HT1080 (cell line): Measurements from ENCODE around the gene TTR. TPM values are rescaled to one million over a fixed set of nuclear protein-coding genes. Genes with fewer than 3 reads are reported as not detected.

Experiments used
- DNase-seq: peaks from one replicate; pipeline ENCODE4 v3.0.0-alpha.2; 2015; ENCODE audit warnings: low read depth
- total RNA-seq: library from RNA; depleted of rRNA; stranded (reverse); fragments of >200 nt; shearing (Covaris generic); gene quantifications from 2 replicates; pipeline ENCODE4 v1.2.3, GENCODE V29; 2014

TTR gene
- total RNA-seq, 1 experiment from 2014 or later: not detected

DNA sequence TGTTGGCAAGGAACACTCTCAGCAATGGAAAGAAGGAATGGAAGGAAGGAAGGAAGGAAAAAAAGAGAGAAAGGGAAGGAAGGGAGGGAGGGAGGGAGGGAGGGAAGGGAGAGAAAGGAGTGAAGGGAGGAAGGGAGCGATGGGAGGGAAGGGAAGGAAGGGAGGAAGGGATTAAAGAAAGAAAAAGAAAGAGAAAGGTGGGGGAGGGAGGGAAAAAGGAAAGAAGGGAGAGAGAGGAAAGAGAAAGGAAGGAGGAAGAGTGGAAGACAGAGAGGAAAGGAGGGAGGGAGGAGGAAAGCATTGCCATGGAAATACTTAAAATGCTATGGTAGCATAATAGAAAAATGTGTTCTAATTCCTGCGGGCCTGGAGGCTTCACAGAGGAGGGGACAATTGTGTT is 22.4 kb downstream of the TTR start:
- DNase-seq: no peak

DNA sequence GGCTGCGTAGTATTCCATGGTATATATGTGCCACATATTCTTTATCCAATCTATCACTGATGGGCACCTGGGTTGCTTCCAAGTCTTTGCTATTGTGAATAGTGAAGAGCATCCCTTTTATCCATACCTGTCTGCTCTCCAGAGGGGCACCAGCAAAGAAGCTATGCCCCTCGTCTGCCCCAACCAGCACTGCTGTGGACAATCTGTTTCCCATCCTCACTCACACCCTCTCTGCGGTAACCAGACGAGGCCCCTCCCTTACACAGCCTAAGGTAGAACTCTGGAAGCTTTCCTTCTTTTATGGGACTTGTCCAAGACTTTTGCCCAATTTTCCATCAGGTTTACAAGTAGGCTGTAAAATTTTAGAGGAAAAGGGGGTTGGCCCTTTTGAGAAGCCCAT is 24.9 kb downstream of the TTR start:
- DNase-seq: no peak

DNA sequence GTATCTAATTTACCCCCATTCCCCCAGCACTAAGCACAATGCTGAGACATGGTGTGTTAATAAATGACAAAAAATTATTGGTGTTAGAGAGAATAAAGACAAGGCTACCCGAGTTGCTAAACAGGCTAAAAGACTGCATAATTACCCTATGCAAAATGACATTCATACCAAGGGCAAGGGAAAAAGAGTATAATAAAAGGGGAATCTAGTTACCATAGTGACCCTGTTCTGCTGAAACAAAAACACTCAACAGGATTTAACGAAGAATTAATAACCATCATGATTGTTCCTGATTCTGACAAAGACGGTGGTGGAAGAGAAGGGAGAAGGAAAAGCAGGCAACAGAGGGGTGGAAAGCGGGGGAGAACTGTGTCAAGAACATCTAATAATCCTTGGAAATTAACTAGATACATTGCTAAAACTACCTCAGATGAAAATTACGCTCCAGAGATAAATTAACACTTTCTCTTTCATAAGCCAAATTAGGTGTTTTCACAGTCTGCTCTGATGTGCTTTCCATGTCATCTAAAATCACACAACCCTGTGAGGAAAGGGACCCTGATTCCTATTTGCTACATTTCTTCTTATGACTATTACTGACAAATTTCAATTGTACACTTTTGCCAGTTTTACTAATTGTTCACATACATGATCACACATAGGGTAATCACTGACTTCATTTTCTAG is 25.5 kb downstream of the TTR start:
- DNase-seq: no peak

DNA sequence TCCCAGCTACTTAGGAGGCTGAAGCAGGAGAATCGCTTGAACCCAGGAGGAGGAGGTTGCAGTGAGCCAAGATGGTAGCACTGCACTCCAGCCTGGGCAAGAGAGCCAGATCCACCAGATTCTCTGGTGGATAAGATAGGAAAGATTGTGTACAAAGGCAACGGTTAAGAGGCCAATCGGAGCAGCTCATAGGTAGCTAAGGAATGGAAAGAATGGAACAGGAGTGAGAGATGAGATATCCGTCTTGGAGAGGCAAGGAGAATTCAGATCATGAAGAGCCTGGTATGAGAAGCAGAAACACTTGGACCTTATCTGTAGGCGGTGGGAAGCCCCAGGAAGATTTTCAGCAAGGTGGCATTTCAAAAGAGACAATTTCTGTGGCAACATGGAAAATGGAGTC is 27.1 kb downstream of the TTR start:
- DNase-seq: no peak

DNA sequence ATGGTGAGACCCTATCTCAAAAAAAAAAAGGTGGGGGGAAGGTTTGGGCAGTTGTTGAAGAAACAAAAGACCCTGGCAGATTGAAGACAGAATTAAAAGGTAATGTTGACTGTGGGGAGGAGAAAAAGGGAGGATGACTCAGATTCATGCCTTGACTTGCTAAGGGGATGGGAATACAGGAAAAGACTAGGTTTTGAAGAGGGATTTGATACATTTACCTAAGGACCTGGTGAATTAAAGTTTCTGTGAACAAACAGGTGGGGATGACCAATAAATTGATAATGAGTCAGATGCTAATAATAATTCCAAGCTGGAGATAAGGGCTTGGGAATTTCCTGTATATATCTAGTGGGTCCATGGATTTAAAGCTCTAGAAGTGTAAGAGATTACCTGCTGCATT is 27.6 kb downstream of the TTR start:
- peak; percentile 15 for DNase-seq

DNA sequence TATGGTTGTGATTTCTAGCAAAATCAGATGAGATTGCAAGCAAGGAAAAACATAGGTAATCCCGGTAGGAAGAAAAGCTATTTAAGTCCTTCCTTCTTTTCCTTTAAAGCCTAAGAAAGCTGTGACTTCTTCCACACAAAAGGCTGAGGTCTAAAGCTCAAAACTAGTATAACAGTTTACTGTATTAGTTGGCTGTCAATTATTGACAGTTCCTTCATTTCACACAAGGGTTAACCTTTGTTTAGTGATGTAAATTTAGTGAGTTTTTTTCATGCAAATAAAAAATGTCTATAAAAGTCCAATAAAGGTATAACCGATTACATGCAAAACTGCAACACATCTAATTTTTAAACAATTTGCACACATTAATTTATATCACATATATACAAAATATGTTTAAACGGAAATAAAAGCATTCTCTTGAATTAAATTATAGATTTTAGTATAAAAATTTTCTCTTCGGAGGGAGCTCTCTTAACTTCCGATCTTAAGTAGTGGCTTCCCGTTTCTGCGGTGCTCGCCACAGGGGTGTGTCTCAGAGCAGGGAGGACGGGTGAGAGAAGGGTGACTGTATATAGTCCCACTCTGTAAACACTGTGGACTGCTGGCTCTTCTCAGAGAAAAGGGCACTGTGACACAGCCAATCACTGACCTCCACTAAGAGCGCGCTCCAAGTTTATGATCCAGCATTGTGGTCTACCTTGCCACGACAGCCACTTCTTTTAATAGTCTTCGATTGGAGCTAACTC is 33.4 kb downstream of the TTR start:
- DNase-seq: no peak

DNA sequence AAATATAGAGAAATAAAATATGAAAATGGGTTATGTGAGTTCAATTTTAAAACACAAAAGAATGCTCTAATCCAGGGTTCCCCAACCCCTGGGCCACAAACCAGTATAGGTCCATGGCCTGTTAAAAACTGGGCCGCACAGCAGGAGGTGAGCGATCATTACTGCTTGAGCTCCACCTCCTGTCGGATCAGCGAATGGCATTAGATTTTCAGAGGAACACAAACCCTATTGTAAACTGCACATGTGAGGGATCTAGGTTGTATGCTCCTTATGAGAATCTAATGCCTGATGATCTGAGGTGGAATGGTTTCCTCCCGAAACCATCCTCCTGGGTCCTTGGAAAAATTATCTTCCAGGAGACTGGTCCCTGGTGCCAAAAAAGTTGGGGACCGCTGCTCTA is 34.7 kb downstream of the TTR start:
- no peak for DNase-seq

DNA sequence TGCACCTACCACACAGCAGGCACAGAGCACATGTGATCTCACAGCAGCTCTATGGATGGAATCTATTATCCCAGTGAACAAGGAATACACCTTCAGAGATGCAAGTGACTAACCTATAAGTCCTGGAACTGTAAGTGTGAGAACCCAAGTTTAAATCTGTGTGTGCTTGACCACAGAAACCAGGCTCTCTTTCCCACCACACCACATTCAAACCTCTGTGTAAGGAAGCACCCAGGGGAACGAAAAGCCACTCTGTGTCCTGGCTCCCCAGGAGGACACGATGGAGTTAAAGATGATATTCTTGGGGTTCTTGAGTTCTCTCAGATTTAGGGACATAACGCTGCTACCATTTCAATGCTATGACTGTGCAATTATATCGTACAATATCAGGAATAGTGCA is 38.9 kb downstream of the TTR start:
- no peak for DNase-seq

DNA sequence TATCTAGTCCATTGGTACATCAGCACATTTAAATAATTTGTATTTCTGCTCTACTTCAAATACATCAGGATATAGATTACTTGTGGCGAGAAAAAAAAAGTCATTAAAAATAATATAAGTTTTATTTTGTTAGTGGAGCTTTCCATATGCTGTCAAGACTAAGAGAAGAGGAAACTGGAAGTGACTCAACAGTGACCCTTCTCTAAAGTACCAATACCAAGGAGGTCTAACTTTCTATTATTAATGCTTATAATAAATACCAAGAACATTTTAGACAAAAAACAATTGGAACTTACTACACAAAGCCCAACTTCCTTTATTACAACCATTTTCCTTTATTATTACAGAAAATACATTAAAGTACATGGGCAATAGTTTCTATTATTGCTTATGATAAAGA is 39.8 kb downstream of the TTR start:
- no peak for DNase-seq

DNA sequence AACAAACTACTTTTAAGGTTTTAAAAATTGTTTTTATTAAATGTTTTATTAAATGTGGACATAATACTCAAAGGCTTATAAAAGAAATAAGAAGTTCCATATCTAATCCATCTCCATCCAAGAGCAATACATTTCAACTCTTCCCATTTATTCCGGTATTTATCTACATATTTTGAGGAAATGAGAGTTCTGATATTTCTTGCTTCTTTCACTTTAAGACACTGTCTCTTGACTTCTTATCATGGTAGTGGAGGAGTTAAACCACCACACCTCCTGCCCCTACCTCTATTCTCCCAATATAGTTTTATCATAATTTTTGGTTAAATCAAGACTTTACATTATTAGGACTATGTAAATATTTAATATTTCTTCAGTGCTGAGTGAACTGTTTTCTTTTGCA is 40.7 kb downstream of the TTR start:
- no peak for DNase-seq

DNA sequence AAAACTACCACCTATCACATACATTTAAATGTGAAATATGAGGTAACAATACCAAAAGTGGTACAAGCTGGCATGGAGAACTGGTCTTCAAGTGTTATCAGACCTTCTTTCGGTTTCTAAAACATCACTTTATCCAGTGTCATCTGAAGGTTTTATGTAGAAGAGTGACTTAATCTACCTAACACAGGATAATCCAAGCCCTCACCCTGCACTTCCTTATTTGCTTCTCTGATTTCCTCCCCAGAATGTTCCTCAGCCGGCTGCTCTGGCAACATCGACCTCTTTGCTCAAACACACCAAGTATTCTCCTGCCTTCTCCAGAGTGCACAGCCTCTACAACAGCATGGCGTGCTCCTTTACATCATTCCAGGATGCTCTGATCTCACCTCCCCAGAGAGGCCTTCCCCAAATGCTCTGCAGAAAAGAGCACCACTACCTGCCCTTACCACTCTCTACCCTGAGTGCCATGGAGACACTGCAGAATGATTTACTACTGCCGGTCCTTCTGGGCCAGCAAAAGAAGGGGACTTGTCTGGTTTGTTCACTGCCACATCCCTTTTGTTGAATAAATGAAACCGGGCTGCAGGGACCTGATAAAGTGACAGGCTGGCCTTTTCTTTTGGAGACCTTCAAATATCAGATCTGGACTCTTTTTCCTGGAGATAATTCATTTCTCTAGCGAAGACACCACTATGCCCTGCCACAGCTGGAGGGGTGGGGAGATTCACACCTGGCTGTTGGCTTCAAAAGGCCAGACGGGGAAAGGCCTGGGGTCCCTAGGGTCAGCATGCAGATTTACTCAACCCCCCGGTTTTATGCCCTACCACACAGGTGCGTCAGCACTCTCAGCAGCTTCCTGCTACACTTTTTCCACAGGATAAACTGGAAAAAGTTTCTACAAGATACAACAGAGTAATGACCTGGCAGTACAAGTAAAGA is 42.0 kb downstream of the TTR start:
- DNase-seq: no peak

DNA sequence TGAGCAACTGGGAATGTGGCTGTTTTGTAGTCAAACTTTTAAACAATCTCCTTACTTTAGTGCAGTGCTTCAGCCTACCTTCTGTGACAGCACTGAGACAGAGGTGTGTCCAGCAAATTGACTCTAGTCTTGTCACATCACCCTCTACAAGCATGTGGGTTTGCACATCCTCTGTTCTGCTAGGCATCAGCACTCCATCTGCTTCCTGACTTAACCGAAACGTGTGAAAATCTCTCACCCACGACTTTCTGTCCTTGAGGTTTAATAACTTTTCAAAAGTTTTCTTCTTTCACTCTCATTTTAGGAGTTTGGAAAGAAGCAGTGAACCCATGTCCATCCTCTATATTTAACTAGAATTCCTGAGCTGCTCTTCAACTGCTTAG is 42.6 kb downstream of the TTR start:
- no peak for DNase-seq

DNA sequence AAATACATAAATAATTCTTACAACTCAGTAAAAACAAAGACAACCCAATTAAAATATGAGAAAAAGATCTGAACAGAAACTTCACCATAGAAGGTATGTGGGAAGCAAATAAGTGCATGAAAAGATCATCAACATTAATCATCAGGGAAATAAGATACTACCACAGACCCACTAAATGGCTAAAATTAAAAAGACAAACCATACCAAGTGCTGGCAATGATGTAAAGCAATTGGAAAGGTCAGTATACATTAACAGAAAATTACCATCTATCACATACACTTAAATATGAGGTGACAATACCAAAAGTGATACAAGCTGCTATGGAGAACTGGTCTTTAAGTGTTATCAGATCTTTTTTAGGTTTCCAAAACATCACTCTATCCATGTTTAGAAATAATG is 44.7 kb downstream of the TTR start:
- no peak for DNase-seq

DNA sequence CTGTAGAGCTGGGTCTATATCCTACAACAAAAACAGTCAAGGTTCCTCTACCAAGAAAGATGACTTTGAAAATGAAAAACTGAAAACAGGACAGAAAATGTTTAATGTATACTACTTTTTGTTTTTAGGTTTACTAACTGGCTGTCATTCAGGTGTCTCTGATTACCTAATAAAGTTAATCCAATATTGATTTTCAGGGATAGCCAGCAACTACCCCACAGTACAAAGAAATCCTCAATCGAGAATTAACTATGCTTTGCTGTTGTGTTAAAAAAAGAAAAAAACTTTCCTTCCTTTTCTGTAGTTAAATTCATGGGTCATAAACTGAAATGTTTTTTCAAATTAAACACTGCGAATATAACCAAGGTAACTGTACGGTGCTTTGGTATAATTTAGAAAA is 45.8 kb downstream of the TTR start:
- no peak for DNase-seq

DNA sequence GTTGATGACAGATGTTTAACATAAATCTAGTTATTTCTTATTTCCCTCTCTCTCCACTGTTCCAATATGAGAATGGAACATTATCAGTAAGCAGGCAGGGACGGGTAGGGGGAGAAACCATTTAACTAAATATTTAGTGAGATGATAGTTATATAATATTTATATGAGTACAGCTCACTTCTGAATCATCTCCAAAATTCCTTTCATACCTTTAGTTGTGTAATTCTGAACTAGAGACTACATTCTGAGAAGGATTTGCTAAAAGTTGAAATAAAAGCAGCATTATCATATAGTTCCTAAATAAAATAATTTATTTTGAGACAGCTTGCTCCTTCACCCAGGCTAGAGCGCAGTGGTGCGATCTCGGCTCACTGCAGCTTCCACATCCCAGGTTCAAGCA is 51.3 kb downstream of the TTR start:
- no peak for DNase-seq

DNA sequence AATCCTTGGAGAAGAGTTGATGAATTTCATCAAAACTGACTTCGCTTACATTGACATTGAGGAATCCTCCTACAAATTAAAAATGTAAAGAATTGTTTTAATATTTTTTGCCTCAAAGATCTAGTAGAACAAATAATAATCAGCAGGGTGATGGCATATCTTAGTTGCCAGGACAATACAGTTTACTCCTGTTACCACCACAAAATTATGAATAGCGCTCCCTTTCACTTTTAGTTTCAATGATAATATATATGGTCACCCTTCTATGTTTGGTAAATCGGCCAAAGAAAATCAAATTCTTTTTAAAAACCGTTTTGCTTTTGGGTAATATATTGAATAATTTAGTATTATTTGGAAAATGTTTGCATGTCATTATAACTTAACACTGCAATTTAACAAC is 53.7 kb downstream of the TTR start:
- DNase-seq: no peak

DNA sequence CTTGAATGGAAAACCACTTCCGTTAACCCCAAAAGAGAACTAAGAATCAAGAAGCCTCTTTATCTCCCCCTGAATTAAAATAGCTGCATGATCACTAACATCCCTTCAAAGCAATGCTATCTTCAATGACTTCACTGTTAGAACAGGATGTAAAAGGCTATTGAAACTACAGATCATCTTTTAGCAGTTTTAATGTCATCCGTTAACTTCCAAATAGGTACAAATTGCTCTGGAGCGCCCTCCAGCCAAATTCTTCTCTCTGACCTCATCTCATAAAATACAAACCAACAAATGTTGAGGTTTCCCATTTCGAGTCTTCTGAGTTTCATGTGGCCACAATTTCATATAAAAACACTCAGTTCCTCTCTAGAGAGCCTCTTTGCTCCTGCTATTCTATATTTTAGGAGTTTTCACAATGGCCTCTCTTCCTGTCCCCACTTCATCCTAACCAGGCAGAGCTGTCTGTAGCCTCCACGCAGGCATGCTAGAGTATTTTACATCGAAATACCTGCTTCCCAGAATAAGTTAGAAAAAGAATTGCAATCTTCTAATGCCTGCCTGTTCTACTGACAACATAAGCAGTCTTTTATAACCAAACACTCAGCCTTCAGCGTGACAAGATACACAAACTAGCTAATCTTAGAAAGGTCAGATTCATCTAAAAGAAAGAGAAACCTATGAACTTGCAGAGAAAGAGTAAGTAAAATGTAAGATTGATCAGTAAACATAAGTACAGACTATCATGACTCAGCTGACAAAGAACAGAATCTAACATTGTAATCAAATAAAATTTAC is 54.9 kb downstream of the TTR start:
- no peak for DNase-seq

DNA sequence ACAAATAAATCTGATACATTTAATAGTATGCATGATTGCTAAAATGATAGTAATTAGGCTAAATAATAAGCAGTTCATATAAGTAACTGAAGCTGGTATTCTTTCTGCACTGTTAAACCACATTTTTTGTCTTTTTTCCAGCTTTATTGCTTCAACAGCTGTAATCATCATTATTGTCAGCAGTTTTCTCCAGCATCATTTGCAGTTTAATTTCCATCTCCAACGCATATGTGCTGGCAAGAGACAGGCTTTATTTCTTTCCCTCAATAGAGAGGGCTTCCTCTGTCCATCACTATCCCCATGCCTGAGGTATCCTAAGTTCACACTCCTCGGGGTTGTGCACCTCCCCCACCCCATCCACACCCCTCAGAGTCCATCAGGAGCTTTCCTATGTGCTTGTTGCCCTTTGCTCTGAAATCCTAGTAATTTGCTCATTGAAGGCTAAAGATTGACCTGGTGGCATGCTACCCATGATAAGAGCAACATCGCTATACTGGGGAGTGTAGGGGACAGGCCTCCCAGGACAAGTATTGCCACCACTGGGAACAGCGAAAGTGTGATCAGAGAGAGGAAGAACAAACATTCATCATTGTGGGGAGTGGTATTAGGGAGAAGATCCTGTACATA is 55.6 kb downstream of the TTR start:
- no peak for DNase-seq
